ENCODE results near the gene MYO3B. TPM values are rescaled to one million over a fixed set of nuclear protein-coding genes. Genes with fewer than 3 reads are reported as not detected.

Gene MYO3B
- total and polyA plus RNA-seq, 2 donors (not counting 3 experiments of a cell fraction or from before 2014, with no cell fraction given), result 0.03 TPM; not detected in 1

GRCh38 chr2:170288859-170289258, 110.9 kb downstream of the MYO3B start:
- TF ChIP-seq POLR2A (IDR thresholded peaks at IDR 0.05; ENCODE audit: low read depth, low read length) (no peak), MYC (IDR thresholded peaks at IDR 0.05; ENCODE audit: low read depth, low read length) (no peak), EZH2 (IDR thresholded peaks at IDR 0.05; ENCODE audit: borderline replicate concordance, low read depth, low read length, severe bottlenecking) (no peak), POLR2AphosphoS5 (IDR thresholded peaks at IDR 0.05; ENCODE audit: insufficient read depth, low read depth, low read length) (no peak), GATA2 (IDR thresholded peaks at IDR 0.05; ENCODE audit: insufficient read depth, insufficient read length, low read depth, low read length) (no peak), JUN (IDR thresholded peaks at IDR 0.05; ENCODE audit: borderline replicate concordance, insufficient read depth, insufficient read length, low read depth) (no peak), CTCF (IDR thresholded peaks at IDR 0.05; ENCODE audit: extremely low read depth in 1 of 2, insufficient read depth in 1 of 2, low read depth in 1 of 2, low read length in 2 of 2) (no peak), MAX (IDR thresholded peaks at IDR 0.05; ENCODE audit: insufficient read depth, insufficient read length) (no peak), FOS (IDR thresholded peaks at IDR 0.05; ENCODE audit: borderline replicate concordance, insufficient read depth, low read length) (no peak)
- Histone ChIP-seq H2AFZ (ENCODE audit: low read depth, low read length) (no peak overlapping the region), H3K36me3 (ENCODE audit: control insufficient read depth in 2 of 2, extremely low read depth in 1 of 2, insufficient read depth in 2 of 2, low read length in 2 of 2) (no peaks in the 10 kb centered on the region), H3K4me3 (replicated peaks in 1 of 3; ENCODE audit: insufficient read depth in 1 of 3, low read depth in 1 of 3, low read length in 3 of 3) (no peak overlapping the region), H3K4me1 (ENCODE audit: control insufficient read depth, extremely low read depth, insufficient read depth, low read length) (no peaks in the 10 kb centered on the region), H3K27me3 (ENCODE audit: control insufficient read depth in 2 of 2, insufficient read depth in 2 of 2, low read length in 2 of 2) (peaks cover 7 to 29% of the 10 kb centered on the region in 2 experiments), H3K9ac (replicated peaks; ENCODE audit: extremely low read depth, insufficient read depth, low read length) (no peak overlapping the region), H3K9me1 (replicated peaks; ENCODE audit: control insufficient read depth, extremely low read depth, insufficient read depth, low read length) (no peaks in the 10 kb centered on the region), H3K4me2 (ENCODE audit: insufficient read depth, low read length) (no peak overlapping the region), H3K27ac (ENCODE audit: insufficient read depth, low read depth, low read length) (no peak overlapping the region), H3K9me3 (replicated peaks; ENCODE audit: control insufficient read depth, insufficient read depth, low read length) (no peaks in the 10 kb centered on the region), H3K79me2 (ENCODE audit: control insufficient read depth, insufficient read depth, low read length) (no peaks in the 10 kb centered on the region), H4K20me1 (replicated peaks; ENCODE audit: control insufficient read depth, extremely low read depth, insufficient read depth, low read length) (no peaks in the 10 kb centered on the region)
- intact Hi-C loops (cut with micrococcal nuclease) (no loop called here), dilution Hi-C loops (cut with MboI; ENCODE audit: extremely low pct_ligation_motif_present, low sequenced_read_pairs) (no loop called here)
- ChIA-PET CTCF (no interaction called here), POLR2A (no interaction called here)
- DNase-seq (ENCODE audit: low read depth, low spot score) (no peak), FAIRE-seq (no peak)
- BruUV-seq (replicated peaks), result no TSS peak
